A549 (cell line): ENCODE measurements around the gene TRPV6. TPM values are rescaled to one million over a fixed set of nuclear protein-coding genes. Genes with fewer than 3 reads are reported as not detected.

Experiments
- ATAC-seq, 2 experiments: fragments of 200-7000 bp in 1 of 2; fragments of >200 bp in 1 of 2; cut with Nextera tagmentation in 1 of 2; cut with Tn5 transposase in 1 of 2; 3 replicates each; pipeline versions ENCODE4 v1.8.0 to v1.9.1; 2018 to 2020; ENCODE audit warnings: mild to moderate bottlenecking in 1 of 2, moderate library complexity in 1 of 2
- CTCF ChIA-PET: fragments of 300-600 bp; sonication (Branson Sonifier 250); formaldehyde crosslinking; extraction: SDS; loops from one replicate; lab custom pipeline; 2021; ENCODE audit warnings: antibody characterized with exemption, inconsistent platforms; lab: Yijun Ruan, JAX
- POLR2A ChIA-PET: fragments of 350-600 bp; formaldehyde crosslinking; extraction: SDS; loops from one replicate; lab custom pipeline; 2021; ENCODE audit warnings: antibody characterized with exemption, inconsistent platforms; lab: Yijun Ruan, JAX
- DNase-seq, 2 experiments: peaks; one replicate each; pipeline versions ENCODE4 v3.0.0 to v3.0.0-alpha.2; 2011 to 2016; ENCODE audit warnings: low read depth in 1 of 2, low spot score in 1 of 2
- FAIRE-seq: peaks from 2 replicates; lab custom pipeline; 2011; peaks lifted over from hg19 to GRCh38; lab: Jason Lieb, UNC
- H3K27ac ChIP-seq, 2 experiments: fragments of >200 bp; sonication (Bioruptor Twin); formaldehyde crosslinking; 3 replicates each; pipeline ENCODE4 v1.5.1; 2016 to 2017
- H3K4me1 ChIP-seq: fragments of >200 bp; sonication (Bioruptor Twin); formaldehyde crosslinking; 3 replicates; pipeline ENCODE4 v1.6.1; 2016
- H3K4me2 ChIP-seq: fragments of >200 bp; sonication (Bioruptor Twin); formaldehyde crosslinking; 3 replicates; pipeline ENCODE4 v1.6.1; 2016
- H3K4me3 ChIP-seq: fragments of >200 bp; sonication (Bioruptor Twin); formaldehyde crosslinking; 3 replicates; pipeline ENCODE4 v1.5.1; 2016
- H3K9me3 ChIP-seq: fragments of >200 bp; sonication (Bioruptor Twin); formaldehyde crosslinking; 3 replicates; pipeline ENCODE4 v1.6.1; 2016
- CTCF ChIP-seq: fragments of >200 bp; sonication (Bioruptor Twin); formaldehyde crosslinking; IDR thresholded peaks from 3 replicates; pipeline ENCODE4 v1.5.1; 2016
- EHF ChIP-seq: fragments of 250-450 bp; sonication (Bioruptor Pico); IDR thresholded peaks from 2 replicates; pipeline ENCODE4 v1.5.0; 2020; ENCODE audit warnings: mild to moderate bottlenecking
- ESRRA ChIP-seq: fragments of 150-350 bp; IDR thresholded peaks from 2 replicates; pipeline ENCODE4 v1.6.1; 2014; ENCODE audit warnings: mild to moderate bottlenecking, low read length, borderline replicate concordance
- HES2 ChIP-seq: fragments of >200 bp; sonication (Bioruptor Twin); formaldehyde crosslinking; IDR thresholded peaks from 2 replicates; pipeline ENCODE4 v1.6.1; 2016
- HOXA7 ChIP-seq: fragments of 250-450 bp; sonication (Bioruptor Pico); IDR thresholded peaks from 2 replicates; pipeline ENCODE4 v1.5.0; 2020; ENCODE audit warnings: mild to moderate bottlenecking, moderate library complexity
- JUNB ChIP-seq: fragments of >200 bp; sonication (Bioruptor Twin); formaldehyde crosslinking; IDR thresholded peaks from 2 replicates; pipeline ENCODE4 v1.6.1; 2016
- KDM5A ChIP-seq: fragments of 200-600 bp; sonication (generic); IDR thresholded peaks from 2 replicates; pipeline ENCODE4 v1.6.1; 2016; ENCODE audit warnings: antibody characterized with exemption, mild to moderate bottlenecking
- MAFK ChIP-seq: fragments of 450-650 bp; IDR thresholded peaks from 2 replicates; pipeline ENCODE4 v1.6.1; 2014; ENCODE audit not compliant: partially characterized antibody
- NPAS2 ChIP-seq: fragments of 250-450 bp; sonication (Bioruptor Pico); IDR thresholded peaks from 2 replicates; pipeline ENCODE4 v1.8.0; 2022; ENCODE audit warnings: mild to moderate bottlenecking, moderate library complexity, borderline replicate concordance
- NR3C1 ChIP-seq: fragments of >200 bp; sonication (Bioruptor Twin); formaldehyde crosslinking; IDR thresholded peaks from 3 replicates; pipeline ENCODE4 v1.6.1; 2017
- RFX5 ChIP-seq: fragments of 450-650 bp; IDR thresholded peaks from 2 replicates; pipeline ENCODE4 v1.7.1; 2014; ENCODE audit warnings: antibody characterized with exemption, mild to moderate bottlenecking, moderate library complexity
- RNF2 ChIP-seq: fragments of 200-600 bp; sonication (generic); IDR thresholded peaks from 2 replicates; pipeline ENCODE4 v1.6.1; 2016; ENCODE audit warnings: low read depth, mild to moderate bottlenecking, antibody characterized with exemption, moderate library complexity, borderline replicate concordance
- TFCP2L1 ChIP-seq: fragments of 250-450 bp; sonication (Bioruptor Pico); IDR thresholded peaks from 2 replicates; pipeline ENCODE4 v1.5.0; 2021; ENCODE audit warnings: mild to moderate bottlenecking
- ZFP36 ChIP-seq: fragments of 450-650 bp; IDR thresholded peaks from 2 replicates; pipeline ENCODE4 v1.6.1; 2014; ENCODE audit warnings: borderline replicate concordance; ENCODE audit not compliant: partially characterized antibody
- whole genome bisulfite sequencing: methylation state at CpG from one replicate; pipeline ENCODE4 v1.1.6; 2017; ENCODE audit errors: missing lambda C conversion rate; 5-methylcytosine and 5-hydroxymethylcytosine counted together
- polyA plus RNA-seq, 4 experiments: library from polyadenylated mRNA; depleted of rRNA in 3 of 4; stranded (reverse); fragments of >200 nt; fragmentation: RNase III in 1 of 4; extraction: RNeasy Plus Mini Kit Qiagen cat#74134 plus additional on column Dnase treatment in 1 of 4; gene quantifications; 2 replicates in 3 of 4; 3 replicates in 1 of 4; pipeline ENCODE4 v1.2.3, GENCODE V29; 2011 to 2017
- TF ChIP-seq, protein P1 (sequence below): fragments of 150-350 bp; IDR thresholded peaks from 2 replicates; pipeline ENCODE4 v1.6.1; 2014; ENCODE audit warnings: low read depth, mild to moderate bottlenecking, low read length

The TRPV6 gene
- polyA plus RNA-seq, 2 of the 4 experiments (the other 2 are of a cell fraction) = not detected

GRCh38 chr7:142913051-142913450, 27.5 kb upstream of the TRPV6 start:
- CTCF ChIA-PET = no interaction called here
- ATAC-seq (no peak), FAIRE-seq (no peak), DNase-seq (no peak)
- Histone ChIP-seq H3K4me2 (no peak overlapping the region), H3K9me3 (no peaks in the 10 kb centered on the region), H3K27ac (no peak overlapping the region), H3K4me3 (no peak overlapping the region), H3K4me1 (no peaks in the 10 kb centered on the region)
- WGBS = 0% methylated on average over 3 of the region's 3 CpGs
- POLR2A ChIA-PET = no interaction called here
- TF ChIP-seq KDM5A (no peak), HOXA7 (no peak), NPAS2 (CRISPR knock-in tag) (no peak)
- TF ChIP-seq, all 56 proteins: peak for 0

DNA sequence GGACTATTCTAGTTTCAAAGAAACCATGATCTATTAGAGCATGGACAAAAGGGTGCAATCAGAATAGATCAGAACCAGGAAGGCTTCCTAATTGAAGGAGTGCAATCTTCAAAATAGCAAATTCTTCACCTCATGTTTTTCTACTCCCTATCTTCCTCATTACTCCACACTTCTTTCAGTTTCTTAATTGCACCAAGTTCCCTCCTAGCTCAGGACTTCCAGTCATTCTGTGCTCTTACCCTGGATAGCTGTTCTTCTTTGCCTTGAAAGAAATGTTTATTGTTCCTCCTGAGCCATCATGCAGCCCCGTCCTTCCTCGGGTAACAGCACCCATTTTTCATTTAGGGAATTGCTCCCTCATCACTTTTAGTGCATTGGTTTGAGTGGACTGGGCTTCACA, 24.9 kb upstream of the TRPV6 start:
- no peak overlapping the region for H3K27ac ChIP-seq
- 4% methylated on average over 2 of the region's 2 CpGs for WGBS
- no peak overlapping the region for H3K4me2 ChIP-seq

DNA sequence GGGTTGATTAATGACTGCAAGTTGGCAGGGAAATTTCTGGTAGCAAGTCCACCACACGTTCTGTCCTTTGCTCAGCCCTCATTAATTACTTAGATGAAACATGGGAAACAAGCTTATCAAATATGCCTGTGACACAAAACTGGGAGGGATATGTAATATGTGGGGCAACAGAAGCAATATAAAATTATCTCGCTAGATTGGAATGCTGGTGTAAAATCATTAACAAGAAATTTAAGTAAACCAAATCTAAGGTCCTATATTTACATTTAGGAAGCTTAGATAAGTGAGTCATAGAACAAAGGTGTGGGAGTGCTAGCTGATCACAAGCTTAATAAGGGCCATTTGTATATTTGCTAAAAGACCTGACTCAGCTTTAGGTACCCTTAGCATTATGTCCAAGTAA, 24.5 kb upstream of the TRPV6 start:
- H3K4me3 ChIP-seq = no peak overlapping the region
- H3K27ac ChIP-seq = no peak overlapping the region
- no peak for FAIRE-seq
- ChIA-PET POLR2A (no interaction called here), CTCF (interaction anchor here (0.6 to 1.8 kb wide), 3 partner anchors 9 to 364 kb away, joined by 3 to 8 read pairs (median 4); no protein-coding TSS in a partner anchor)
- TF ChIP-seq RNF2 = no peak
- TF ChIP-seq MAFK = peak; percentile 43
- no peak overlapping the region for H3K4me2 ChIP-seq
- no peak for ATAC-seq
- peaks cover 2% of the 10 kb centered on the region; the same call in 1 of the 3 replicates for H3K9me3 ChIP-seq
- DNase-seq = no peak
- H3K4me1 ChIP-seq = no peaks in the 10 kb centered on the region
- 8% methylated on average over 2 of the region's 2 CpGs for WGBS

More for the DNA sequence above, 24.9 kb upstream of the TRPV6 start:
- ATAC-seq (no peak), FAIRE-seq (no peak), DNase-seq (no peak)
- ChIA-PET POLR2A (no interaction called here), CTCF (interaction anchor here (1.3 to 1.8 kb wide), 2 partner anchors 9 to 91 kb away, joined by 4 to 8 read pairs; no protein-coding TSS in a partner anchor)
- TF ChIP-seq NPAS2 (CRISPR knock-in tag) (no peak), EHF (CRISPR knock-in tag) (no peak), ESRRA (no peak), CTCF (no peak), ZFP36 (no peak), NR3C1 (no peak), HES2 (no peak), TFCP2L1 (CRISPR knock-in tag) (no peak), JUNB (no peak), HOXA7 (no peak), RFX5 (no peak)
- TF ChIP-seq, protein P1, sequence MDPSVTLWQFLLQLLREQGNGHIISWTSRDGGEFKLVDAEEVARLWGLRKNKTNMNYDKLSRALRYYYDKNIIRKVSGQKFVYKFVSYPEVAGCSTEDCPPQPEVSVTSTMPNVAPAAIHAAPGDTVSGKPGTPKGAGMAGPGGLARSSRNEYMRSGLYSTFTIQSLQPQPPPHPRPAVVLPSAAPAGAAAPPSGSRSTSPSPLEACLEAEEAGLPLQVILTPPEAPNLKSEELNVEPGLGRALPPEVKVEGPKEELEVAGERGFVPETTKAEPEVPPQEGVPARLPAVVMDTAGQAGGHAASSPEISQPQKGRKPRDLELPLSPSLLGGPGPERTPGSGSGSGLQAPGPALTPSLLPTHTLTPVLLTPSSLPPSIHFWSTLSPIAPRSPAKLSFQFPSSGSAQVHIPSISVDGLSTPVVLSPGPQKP = no peak
- H3K4me1 ChIP-seq = no peaks in the 10 kb centered on the region
- peaks cover 2% of the 10 kb centered on the region; the same call in 1 of the 3 replicates for H3K9me3 ChIP-seq
- no peak overlapping the region for H3K4me3 ChIP-seq
